Neural progenitor cell (in vitro differentiated cells): Measurements from ENCODE around the gene RAD51B. TPM values are rescaled to one million over a fixed set of nuclear protein-coding genes. Genes with fewer than 3 reads are reported as not detected.

ENCODE experiments used
- DNase-seq: peaks from one replicate; pipeline ENCODE4 v3.0.0-alpha.2; 2016; ENCODE audit warnings: low spot score
- H2AFZ ChIP-seq: fragments of 200-600 bp; sonication (generic); replicated peaks from 2 replicates; pipeline ENCODE4 v1.6.1; 2016; ENCODE audit warnings: antibody characterized with exemption
- H3F3A ChIP-seq: fragments of 200-600 bp; sonication (generic); 2 replicates; pipeline ENCODE4 v1.6.1; 2016; ENCODE audit warnings: antibody characterized with exemption, low read depth
- H3K27ac ChIP-seq: fragments of 200-600 bp; sonication (generic); 2 replicates; pipeline ENCODE4 v1.5.1; 2016; ENCODE audit warnings: mild to moderate bottlenecking
- H3K27me3 ChIP-seq: fragments of 200-600 bp; sonication (generic); 2 replicates; pipeline ENCODE4 v1.6.1; 2016; ENCODE audit warnings: mild to moderate bottlenecking, moderate library complexity
- H3K36me3 ChIP-seq: fragments of 200-600 bp; sonication (generic); 2 replicates; pipeline ENCODE4 v1.5.1; 2016
- H3K4me1 ChIP-seq: fragments of 200-600 bp; sonication (generic); 2 replicates; pipeline ENCODE4 v1.6.1; 2016; ENCODE audit warnings: mixed run types
- H3K4me2 ChIP-seq: fragments of 200-600 bp; sonication (generic); 2 replicates; pipeline ENCODE4 v1.6.1; 2016
- H3K4me3 ChIP-seq: fragments of 200-600 bp; sonication (generic); 2 replicates; pipeline ENCODE4 v1.5.1; 2016
- H3K79me2 ChIP-seq: fragments of 200-600 bp; sonication (generic); 2 replicates; pipeline ENCODE4 v1.6.1; 2016; ENCODE audit warnings: low read depth
- H3K9ac ChIP-seq: fragments of 200-600 bp; sonication (generic); 2 replicates; pipeline ENCODE4 v1.6.1; 2016
- H3K9me3 ChIP-seq: fragments of 200-600 bp; sonication (generic); 2 replicates; pipeline ENCODE4 v1.5.1; 2016; ENCODE audit warnings: low read depth
- H4K20me1 ChIP-seq: fragments of 200-600 bp; sonication (generic); 2 replicates; pipeline ENCODE4 v1.6.1; 2016; ENCODE audit warnings: low read depth
- H3K27ac Mint-ChIP-seq: 3 replicates; pipeline ENCODE4 v1.8.0; 2021; ENCODE audit warnings: mixed read lengths
- H3K27me3 Mint-ChIP-seq: 2 replicates; pipeline ENCODE4 v1.8.0; 2022; ENCODE audit warnings: low read depth, mild to moderate bottlenecking, inconsistent platforms, moderate library complexity, mixed read lengths; ENCODE audit not compliant: insufficient read depth
- H3K36me3 Mint-ChIP-seq: 3 replicates; pipeline ENCODE4 v1.8.0; 2021; ENCODE audit warnings: mixed read lengths
- H3K4me1 Mint-ChIP-seq: 3 replicates; pipeline ENCODE4 v1.8.0; 2021; ENCODE audit warnings: mixed read lengths
- H3K4me3 Mint-ChIP-seq: 3 replicates; pipeline ENCODE4 v1.8.0; 2021; ENCODE audit warnings: mild to moderate bottlenecking, moderate library complexity, mixed read lengths
- H3K9me3 Mint-ChIP-seq: 3 replicates; pipeline ENCODE4 v1.8.0; 2020; ENCODE audit warnings: mixed read lengths
- CTCF ChIP-seq: fragments of 200-600 bp; sonication (generic); IDR thresholded peaks from 2 replicates; pipeline ENCODE4 v1.5.1; 2017; ENCODE audit warnings: antibody characterized with exemption, mild to moderate bottlenecking
- EZH2 ChIP-seq: fragments of 200-600 bp; sonication (generic); IDR thresholded peaks from 2 replicates; pipeline ENCODE4 v1.6.1; 2017; ENCODE audit warnings: antibody characterized with exemption, mild to moderate bottlenecking, moderate library complexity
- EZH2phosphoT487 ChIP-seq: fragments of 200-600 bp; sonication (generic); IDR thresholded peaks from 2 replicates; pipeline ENCODE4 v1.6.1; 2017; ENCODE audit warnings: antibody characterized with exemption
- total RNA-seq: library from RNA; depleted of rRNA; stranded (reverse); fragments of >200 nt; gene quantifications from 2 replicates; pipeline ENCODE4 v1.2.3, GENCODE V29; 2015; ENCODE audit warnings: low replicate concordance

RAD51B gene
- total RNA-seq, 1 donor from 2014 or later: 50.5 TPM

GRCh38 chr14:68634874-68635595, 815.5 kb downstream of the RAD51B start:
- Histone ChIP-seq H3F3A (no peaks in the 10 kb centered on the region), H3K4me3 (no peak overlapping the region), H3K9me3 (no peaks in the 10 kb centered on the region), H3K79me2 (no peaks in the 10 kb centered on the region), H3K4me2 (no peak overlapping the region), H3K27ac (no peak overlapping the region), H4K20me1 (no peaks in the 10 kb centered on the region), H2AFZ (no peak overlapping the region), H3K36me3 (no peaks in the 10 kb centered on the region), H3K27me3 (no peaks in the 10 kb centered on the region), H3K4me1 (peaks cover 24% of the 10 kb centered on the region), H3K9ac (no peak overlapping the region)
- peaks cover 6% of the 10 kb centered on the region for H3K27me3 Mint-ChIP-seq
- H3K4me3 Mint-ChIP-seq: no peak overlapping the region
- peaks cover 34% of the 10 kb centered on the region for H3K4me1 Mint-ChIP-seq
- no peak for DNase-seq
- peak overlapping the region; percentile 44 for H3K27ac Mint-ChIP-seq
- no peaks in the 10 kb centered on the region for H3K36me3 Mint-ChIP-seq
- no peak for TF ChIP-seq EZH2phosphoT487
- no peak for TF ChIP-seq EZH2
- H3K9me3 Mint-ChIP-seq: peaks cover 3% of the 10 kb centered on the region

GRCh38 chr14:68636597-68636996, 817.0 kb downstream of the RAD51B start:
- H3K79me2 ChIP-seq: no peaks in the 10 kb centered on the region
- Mint-ChIP-seq H3K4me3 (no peak overlapping the region), H3K36me3 (peaks cover 8% of the 10 kb centered on the region), H3K4me1 (peaks cover 29% of the 10 kb centered on the region), H3K27me3 (peaks cover 6% of the 10 kb centered on the region), H3K9me3 (peaks cover 14% of the 10 kb centered on the region), H3K27ac (peak overlapping the region; percentile 48)
- H3K4me3 ChIP-seq: no peak overlapping the region
- no peak for TF ChIP-seq EZH2
- no peak for TF ChIP-seq EZH2phosphoT487
- no peak for TF ChIP-seq CTCF
- H3K27me3 ChIP-seq: no peaks in the 10 kb centered on the region
- H2AFZ ChIP-seq: no peak overlapping the region
- no peak overlapping the region for H3K9ac ChIP-seq
- no peak overlapping the region for H3K27ac ChIP-seq
- no peak overlapping the region for H3K4me2 ChIP-seq
- no peaks in the 10 kb centered on the region for H3K36me3 ChIP-seq
- peaks cover 7% of the 10 kb centered on the region for H3K9me3 ChIP-seq
- no peak for DNase-seq
- no peaks in the 10 kb centered on the region for H3F3A ChIP-seq
- H3K4me1 ChIP-seq: peaks cover 24% of the 10 kb centered on the region
- no peaks in the 10 kb centered on the region for H4K20me1 ChIP-seq

- peaks cover 24% of the 10 kb centered on the region for H3K4me1 ChIP-seq
- H4K20me1 ChIP-seq: no peaks in the 10 kb centered on the region
- H3K27ac Mint-ChIP-seq: no peak overlapping the region
- peaks cover 24% of the 10 kb centered on the region for H3K4me1 Mint-ChIP-seq
- no peaks in the 10 kb centered on the region for H3F3A ChIP-seq
- no peaks in the 10 kb centered on the region for H3K36me3 ChIP-seq
- no peak overlapping the region for H3K27ac ChIP-seq
- no peak overlapping the region for H3K4me2 ChIP-seq
- peaks cover 3% of the 10 kb centered on the region for H3K27me3 Mint-ChIP-seq
- no peaks in the 10 kb centered on the region for H3K27me3 ChIP-seq
- peaks cover 8% of the 10 kb centered on the region for H3K36me3 Mint-ChIP-seq
- TF ChIP-seq EZH2 (no peak), CTCF (no peak), EZH2phosphoT487 (no peak)
- H2AFZ ChIP-seq: no peak overlapping the region
- DNase-seq: no peak
- H3K4me3 ChIP-seq: no peak overlapping the region
- H3K79me2 ChIP-seq: no peaks in the 10 kb centered on the region
- H3K9ac ChIP-seq: no peak overlapping the region
- H3K9me3 Mint-ChIP-seq: peaks cover 21% of the 10 kb centered on the region
- peaks cover 7% of the 10 kb centered on the region for H3K9me3 ChIP-seq
- H3K4me3 Mint-ChIP-seq: no peak overlapping the region
Observed at GRCh38 chr14:68637106-68638021, 817.8 kb downstream of the RAD51B start.
